Thymus (tissue), 11 donors: Measurements from ENCODE around the gene EBP. TPM values are rescaled to one million over a fixed set of nuclear protein-coding genes. Genes with fewer than 3 reads are reported as not detected.

ENCODE experiments used
- DNase-seq, 9 donors: peaks; one replicate each; pipeline ENCODE4 v3.0.0-alpha.2; 2013; ENCODE audit warnings: low spot score in 9 of 9, low read depth in 6 of 9, missing footprints in 1 of 9
- H3K27ac ChIP-seq, 2 donors: one replicate each; pipeline ENCODE4 v1.5.1; 2013; ENCODE audit warnings: control low read depth in 1 of 2, low read depth in 1 of 2, low read length in 1 of 2, mild to moderate bottlenecking in 1 of 2, moderate library complexity in 1 of 2
- H3K27me3 ChIP-seq, 2 donors: one replicate each; pipeline ENCODE4 v1.5.1; 2013; ENCODE audit warnings: low read length in 1 of 2; ENCODE audit not compliant: control insufficient read depth in 2 of 2, insufficient read depth in 1 of 2
- H3K36me3 ChIP-seq, 2 donors: one replicate each; pipeline ENCODE4 v1.5.1; 2013; ENCODE audit warnings: low read length in 1 of 2, mild to moderate bottlenecking in 1 of 2, moderate library complexity in 1 of 2; ENCODE audit not compliant: control insufficient read depth in 2 of 2, insufficient read depth in 2 of 2
- H3K4me1 ChIP-seq, 2 donors: one replicate each; pipeline ENCODE4 v1.5.1; 2013; ENCODE audit warnings: low read length in 2 of 2; ENCODE audit not compliant: control insufficient read depth in 2 of 2, insufficient read depth in 2 of 2
- H3K4me3 ChIP-seq, 2 donors: one replicate each; pipeline ENCODE4 v1.5.1; 2013; ENCODE audit warnings: low read length in 2 of 2, control low read depth in 1 of 2, mild to moderate bottlenecking in 1 of 2
- H3K9me3 ChIP-seq, 2 donors: one replicate each; pipeline ENCODE4 v1.5.1; 2013; ENCODE audit warnings: low read length in 1 of 2, mild to moderate bottlenecking in 1 of 2; ENCODE audit not compliant: control insufficient read depth in 2 of 2, insufficient read depth in 1 of 2
- WGBS: extraction: QIAGEN DNeasy Blood & Tissue Kit; methylation state at CpG from one replicate; pipeline ENCODE4 v1.1.7; 2013; 5-methylcytosine and 5-hydroxymethylcytosine counted together
- polyA plus RNA-seq: library from polyadenylated mRNA; stranded (reverse); fragments of 200-250 nt; gene quantifications from one replicate; pipeline ENCODE4 v1.2.3, GENCODE V29; 2013
- total RNA-seq: library from RNA; stranded (reverse); fragments of 120-200 nt; gene quantifications from one replicate; pipeline ENCODE4 v1.2.4, GENCODE V29; 2013
- donor health status: healthy.

Gene EBP
- total and polyA plus RNA-seq, 2 donors, result 39.9 to 55.6 TPM

GRCh38 chrX:48475774-48476577 lies 45.6 kb upstream of the EBP start, which contains the start of gene FTSJ1:
Gene FTSJ1 (plus strand): TSS chrX:48476199. CDS start chrX:48478048, 1,849 bp downstream.
- Histone ChIP-seq H3K27ac (peak within 1 kb of the TSS; percentile 70 to 79), H3K4me1 (peaks cover 0 to 3% of the 10 kb centered on the region in 2 donors), H3K36me3 (peaks cover 0 to 2% of the 10 kb centered on the region in 2 donors), H3K9me3 (no peaks in the 10 kb centered on the region), H3K27me3 (no peaks in the 10 kb centered on the region), H3K4me3 (peak within 1 kb of the TSS; percentile 62 to 73)
- DNase-seq, result peak; percentile 72 to 93 (median 83)
- under 1% methylated on average over 75 of the region's 75 CpGs for WGBS

GRCh38 chrX:48476919-48477318 lies 44.7 kb upstream of the EBP start:
- 72% methylated on average over 4 of the region's 4 CpGs for WGBS
- Histone ChIP-seq H3K27ac (no peak overlapping the region), H3K27me3 (no peaks in the 10 kb centered on the region), H3K4me3 (peak overlapping the region; percentile 62 to 73), H3K9me3 (no peaks in the 10 kb centered on the region), H3K4me1 (peaks cover 0 to 3% of the 10 kb centered on the region in 2 donors), H3K36me3 (peaks cover 9 to 12% of the 10 kb centered on the region in 2 donors)
- no peak for DNase-seq

DNA sequence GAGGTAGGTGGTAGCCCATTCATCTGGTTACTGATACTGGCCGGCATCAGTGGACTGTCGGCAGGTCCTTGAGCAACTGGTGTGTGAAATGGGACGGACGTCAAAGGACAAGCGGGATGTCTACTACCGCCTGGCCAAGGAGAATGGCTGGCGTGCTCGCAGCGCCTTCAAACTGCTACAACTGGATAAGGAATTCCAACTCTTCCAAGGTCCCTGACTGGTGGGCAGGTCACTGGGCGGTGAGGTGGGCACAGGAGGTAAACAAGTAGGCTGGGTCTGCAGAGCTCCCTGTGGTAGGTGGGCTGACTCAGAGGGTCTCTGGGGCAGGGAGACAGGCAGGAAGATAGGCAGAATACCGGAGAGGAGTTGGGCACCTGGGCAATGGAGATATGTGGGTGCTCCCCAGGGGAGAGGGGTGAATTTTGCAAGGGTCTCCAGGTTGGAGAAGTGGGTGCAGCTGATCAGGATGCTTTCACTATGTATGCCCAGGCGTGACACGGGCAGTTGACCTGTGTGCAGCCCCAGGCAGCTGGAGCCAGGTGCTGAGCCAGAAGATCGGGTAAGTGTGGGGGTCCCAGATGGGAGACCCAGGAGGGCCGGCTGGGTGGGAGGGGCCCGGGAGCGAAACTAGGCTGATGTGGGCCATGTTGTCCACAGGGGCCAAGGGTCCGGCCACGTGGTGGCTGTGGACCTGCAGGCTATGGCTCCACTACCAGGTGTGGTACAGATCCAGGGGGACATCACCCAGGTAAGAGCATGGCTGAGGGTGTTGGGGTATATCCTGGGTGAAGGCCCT lies 43.5 kb upstream of the EBP start:
- H3K4me1 ChIP-seq, result peaks cover 0 to 3% of the 10 kb centered on the region in 2 donors
- H3K27me3 ChIP-seq, result no peaks in the 10 kb centered on the region
- no peak overlapping the region for H3K4me3 ChIP-seq
- WGBS, result 98% methylated on average over 19 of the region's 19 CpGs
- H3K9me3 ChIP-seq, result no peaks in the 10 kb centered on the region
- DNase-seq, result no peak
- peaks cover 17 to 19% of the 10 kb centered on the region in 2 donors for H3K36me3 ChIP-seq
- no peak overlapping the region for H3K27ac ChIP-seq

DNA sequence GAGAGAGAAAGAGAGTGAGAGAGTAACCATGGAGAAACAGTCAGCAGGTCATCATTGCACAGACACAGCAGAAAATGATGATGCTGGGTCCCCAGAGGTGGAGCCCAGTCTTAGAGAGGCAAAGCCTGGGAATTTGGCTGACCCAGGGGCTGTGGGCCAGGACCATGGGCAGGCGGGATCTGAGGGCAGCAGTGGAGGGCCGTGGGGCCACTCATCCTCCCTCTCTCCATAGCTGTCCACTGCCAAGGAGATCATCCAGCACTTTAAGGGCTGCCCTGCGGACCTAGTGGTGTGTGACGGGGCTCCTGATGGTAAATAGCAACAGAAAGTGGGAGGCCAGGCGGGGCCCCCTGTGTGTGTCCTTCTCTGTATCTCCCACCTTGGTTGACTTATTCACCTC lies 42.8 kb upstream of the EBP start:
- Histone ChIP-seq H3K9me3 (no peaks in the 10 kb centered on the region), H3K27me3 (no peaks in the 10 kb centered on the region), H3K4me1 (peaks cover 0 to 3% of the 10 kb centered on the region in 2 donors), H3K36me3 (peaks cover 20 to 24% of the 10 kb centered on the region in 2 donors), H3K27ac (no peak overlapping the region), H3K4me3 (no peak overlapping the region)
- WGBS, result 100% methylated on average over 5 of the region's 5 CpGs
- DNase-seq, result no peak

- 100% methylated on average over 3 of the region's 3 CpGs for WGBS
- Histone ChIP-seq H3K27ac (no peak overlapping the region), H3K4me1 (no peaks in the 10 kb centered on the region), H3K27me3 (no peaks in the 10 kb centered on the region), H3K4me3 (no peak overlapping the region), H3K36me3 (peaks cover 23 to 25% of the 10 kb centered on the region in 2 donors), H3K9me3 (no peaks in the 10 kb centered on the region)
- DNase-seq, result no peak
Measured at GRCh38 chrX:48480142-48480541, 41.5 kb upstream of the EBP start.

- WGBS, result over 99% methylated on average over 3 of the region's 3 CpGs
- H3K36me3 ChIP-seq, result peaks cover 23 to 25% of the 10 kb centered on the region in 2 donors
- DNase-seq, result no peak
Measured at GRCh38 chrX:48480583-48480982, 41.0 kb upstream of the EBP start.

GRCh38 chrX:48482526-48482925 lies 39.1 kb upstream of the EBP start:
- Histone ChIP-seq H3K27me3 (no peaks in the 10 kb centered on the region), H3K9me3 (no peaks in the 10 kb centered on the region), H3K4me1 (no peaks in the 10 kb centered on the region), H3K4me3 (no peak overlapping the region), H3K36me3 (peaks cover 23 to 31% of the 10 kb centered on the region in 2 donors), H3K27ac (no peak overlapping the region)
- 95% methylated on average over 7 of the region's 7 CpGs for WGBS
- DNase-seq, result no peak

More at GRCh38 chrX:48480583-48480982, 41.0 kb upstream of the EBP start:
- Histone ChIP-seq H3K27me3 (no peaks in the 10 kb centered on the region), H3K4me3 (no peak overlapping the region), H3K4me1 (no peaks in the 10 kb centered on the region), H3K9me3 (no peaks in the 10 kb centered on the region), H3K27ac (no peak overlapping the region)

DNA sequence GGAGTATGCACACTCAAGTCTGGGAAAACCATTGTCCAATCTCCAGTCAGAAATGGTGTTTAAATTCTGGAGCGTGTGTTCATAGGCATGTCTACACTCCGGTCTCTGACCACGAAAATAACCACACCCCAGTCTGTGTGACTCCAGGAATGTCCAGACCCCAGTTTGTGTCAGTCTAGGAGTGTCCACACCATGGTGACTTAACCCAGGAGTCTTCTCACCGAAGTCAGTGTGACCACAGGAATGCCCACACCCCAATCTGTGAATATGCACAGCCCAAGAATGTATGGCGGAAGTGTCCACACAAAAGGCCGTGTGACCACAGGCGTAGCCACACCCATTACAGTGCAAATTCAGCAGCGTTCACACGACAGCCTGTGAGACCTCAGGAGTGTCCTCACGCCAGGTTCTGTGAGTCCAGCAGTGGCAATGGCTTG lies 34.2 kb upstream of the EBP start:
- Histone ChIP-seq H3K4me3 (no peak overlapping the region), H3K36me3 (peaks cover 9 to 15% of the 10 kb centered on the region in 2 donors), H3K4me1 (no peaks in the 10 kb centered on the region), H3K27me3 (no peaks in the 10 kb centered on the region), H3K27ac (no peak overlapping the region), H3K9me3 (no peaks in the 10 kb centered on the region)
- no peak for DNase-seq
- WGBS, result 85% methylated on average over 10 of the region's 10 CpGs

GRCh38 chrX:48488034-48488433 lies 33.6 kb upstream of the EBP start:
- WGBS, result 90% methylated on average over 3 of the region's 3 CpGs
- H3K4me3 ChIP-seq, result no peak overlapping the region

More at GRCh38 chrX:48488034-48488433, 33.6 kb upstream of the EBP start:
- Histone ChIP-seq H3K9me3 (no peaks in the 10 kb centered on the region), H3K27me3 (no peaks in the 10 kb centered on the region), H3K27ac (no peak overlapping the region), H3K36me3 (peaks cover 6 to 12% of the 10 kb centered on the region in 2 donors), H3K4me1 (no peaks in the 10 kb centered on the region)
- no peak for DNase-seq
